Cardiac septum (tissue), 1 donor: ENCODE data around the gene RWDD3. TPM values are rescaled to one million over a fixed set of nuclear protein-coding genes. Genes with fewer than 3 reads are reported as not detected.

ENCODE experiments used
- DNase-seq: peaks from one replicate; pipeline ENCODE4 v3.0.0-alpha.2; 2020; ENCODE audit warnings: low spot score
- intact Hi-C: fragments of 100-400 bp; cut with DNase I; formaldehyde crosslinking; loops from one replicate; pipeline ENCODE4 v1.14.0; 2022
- long read RNA-seq: library from polyadenylated mRNA; unstranded; transcript quantifications from one replicate; pipeline ENCODE4 v2.0.0, GENCODE V29; 2021
- total RNA-seq: library from RNA; stranded (reverse); fragmentation: NEBNext Ultra II Directional; extraction: Animal tissue kit (Norgen Biotek cat#: 25700); gene quantifications from one replicate; pipeline ENCODE4 v1.2.1, GENCODE V29; 2021
- donor health status: DM: no; HTN: no; CAD: no.

RWDD3 gene
- total RNA-seq, result 24.8 TPM
- long read RNA-seq, transcript RWDD3-202 (4 exons, 1,235 nt), result major isoform, 5 of 31 reads
- long read RNA-seq, partial matches to known transcripts, result 5 of 31 reads
- long read RNA-seq, other reads (novel, unspliced or antisense), result 18 of 31 reads

GRCh38 chr1:95233737-95234500 lies at the start of gene RWDD3:
Gene RWDD3 (plus strand): TSS chr1:95234210. CDS start chr1:95234231, 21 bp downstream.
- intact Hi-C loops, result loop anchor here (1.0 to 5.0 kb wide), 6 partner anchors 35 to 382 kb away; partner anchors contain the start of genes ALG14 and TLCD4
- DNase-seq, result peak; percentile 97

- DNase-seq, result no peak
- intact Hi-C loops, result no loop called here
Measured at GRCh38 chr1:95186149-95186548, 47.9 kb upstream of the RWDD3 start.

- intact Hi-C loops, result no loop called here
- no peak for DNase-seq
Measured at GRCh38 chr1:95193591-95193990, 40.4 kb upstream of the RWDD3 start.

GRCh38 chr1:95195046-95195445 lies 39.0 kb upstream of the RWDD3 start:
- DNase-seq, result no peak
- intact Hi-C loops, result no loop called here

GRCh38 chr1:95196017-95196416 lies 38.0 kb upstream of the RWDD3 start:
- intact Hi-C loops, result no loop called here
- no peak for DNase-seq

GRCh38 chr1:95197616-95198252 lies 36.3 kb upstream of the RWDD3 start:
- no peak for DNase-seq
- intact Hi-C loops, result loop anchor here (2.0 kb wide), 1 partner anchor 35 kb away; no protein-coding TSS in a partner anchor

GRCh38 chr1:95201905-95202304 lies 32.1 kb upstream of the RWDD3 start:
- intact Hi-C loops, result no loop called here
- no peak for DNase-seq

GRCh38 chr1:95203908-95204437 lies 30.0 kb upstream of the RWDD3 start:
- intact Hi-C loops, result no loop called here
- no peak for DNase-seq

- no peak for DNase-seq
- intact Hi-C loops, result no loop called here
Measured at GRCh38 chr1:95206514-95206913, 27.5 kb upstream of the RWDD3 start.

- intact Hi-C loops, result no loop called here
- no peak for DNase-seq
Measured at GRCh38 chr1:95207223-95207935, 26.6 kb upstream of the RWDD3 start.

- intact Hi-C loops, result no loop called here
- DNase-seq, result no peak
Measured at GRCh38 chr1:95208876-95209275, 25.1 kb upstream of the RWDD3 start.

GRCh38 chr1:95209291-95209690 lies 24.7 kb upstream of the RWDD3 start:
- intact Hi-C loops, result no loop called here
- DNase-seq, result no peak

- intact Hi-C loops, result no loop called here
- DNase-seq, result no peak
Measured at GRCh38 chr1:95216292-95216990, 17.6 kb upstream of the RWDD3 start.

- intact Hi-C loops, result no loop called here
- no peak for DNase-seq
Measured at GRCh38 chr1:95217371-95217770, 16.6 kb upstream of the RWDD3 start.

GRCh38 chr1:95219407-95219806 lies 14.6 kb upstream of the RWDD3 start:
- no peak for DNase-seq
- intact Hi-C loops, result no loop called here

GRCh38 chr1:95221306-95221705 lies 12.7 kb upstream of the RWDD3 start:
- intact Hi-C loops, result no loop called here
- DNase-seq, result no peak

GRCh38 chr1:95222629-95223028 lies 11.4 kb upstream of the RWDD3 start:
- intact Hi-C loops, result no loop called here
- no peak for DNase-seq

- intact Hi-C loops, result no loop called here
Measured at GRCh38 chr1:95223110-95223509, 10.9 kb upstream of the RWDD3 start.

More at GRCh38 chr1:95223110-95223509, 10.9 kb upstream of the RWDD3 start:
- no peak for DNase-seq
